ENCODE results near the gene S100A14. TPM values are rescaled to one million over a fixed set of nuclear protein-coding genes. Genes with fewer than 3 reads are reported as not detected.

Gene S100A14
- total RNA-seq, 1 donor from 2014 or later: 0.20 TPM

GRCh38 chr1:153565529-153566374, 50.4 kb downstream of the S100A14 start, which contains the start of gene S100A2:
S100A2 (minus strand) TSS chr1:153565844; CDS start chr1:153563877, 1,967 bp downstream.
- DNase-seq (ENCODE audit: low read depth in 2 of 2): peak; percentile 64 to 90

Other genes with a start within 250 kb of the S100A14 start
- not detected in 2 replicates for gene S100A12, start 240.7 kb downstream of the S100A14 start, total RNA-seq
- gene S100A8, start 225.3 kb downstream of the S100A14 start, total RNA-seq: not detected in 2 replicates
- gene S100A7A, start 199.8 kb downstream of the S100A14 start, total RNA-seq: not detected in 2 replicates
- not detected in 2 replicates for gene S100A7, start 155.7 kb downstream of the S100A14 start, total RNA-seq
- gene S100A6, start 80.3 kb downstream of the S100A14 start, total RNA-seq: 524 and 1,217 TPM in 2 replicates
- not detected in 2 replicates for gene S100A5, start 75.4 kb downstream of the S100A14 start, total RNA-seq
- gene S100A4, start 70.5 kb downstream of the S100A14 start, total RNA-seq: 0.60 and 5.4 TPM in 2 replicates
- 0.20 and 2.8 TPM in 2 replicates for gene S100A3, start 67.1 kb downstream of the S100A14 start, total RNA-seq
- 0.79 and 1.7 TPM in 2 replicates for gene S100A2, start 50.5 kb downstream of the S100A14 start, total RNA-seq
- gene S100A16, start 3.2 kb downstream of the S100A14 start, total RNA-seq: 442 and 502 TPM in 2 replicates
- 89.7 and 138 TPM in 2 replicates for gene S100A13, start 11.2 kb upstream of the S100A14 start, total RNA-seq
- not detected in 2 replicates for gene S100A1, start 12.1 kb upstream of the S100A14 start, total RNA-seq
- 15.5 and 21.0 TPM in 2 replicates for gene CHTOP, start 17.7 kb upstream of the S100A14 start, total RNA-seq
- 48.8 and 52.0 TPM in 2 replicates for gene SNAPIN, start 42.4 kb upstream of the S100A14 start, total RNA-seq
- 165 and 177 TPM in 2 replicates for gene ILF2, start 54.7 kb upstream of the S100A14 start, total RNA-seq
- 5.9 and 17.3 TPM in 2 replicates for gene NPR1, start 62.4 kb upstream of the S100A14 start, total RNA-seq
- gene INTS3, start 111.7 kb upstream of the S100A14 start, total RNA-seq: 12.2 and 20.6 TPM in 2 replicates
- 16.3 and 35.3 TPM in 2 replicates for gene SLC27A3, start 159.1 kb upstream of the S100A14 start, total RNA-seq

Data from lung microvascular endothelial cell (primary cell).